HG03039 (cell line): ENCODE results near the gene NUP42.
"Not testable (repeated sequence)": the region's sequence is repeated elsewhere in the genome, so short reads cannot be mapped to it uniquely, and the experiment has no call there.

ENCODE experiments used
- ATAC-seq: cut with Tn5 transposase; IDR thresholded peaks from one replicate; pipeline ENCODE4 v1.9.1; 2021; ENCODE audit warnings: mild to moderate bottlenecking, moderate library complexity; ENCODE audit not compliant: unreplicated experiment

NUP42 gene

GRCh38 chr7:23200331-23200730, 18.5 kb downstream of the NUP42 start:
- ATAC-seq, result no peak

- no peak for ATAC-seq
Measured at GRCh38 chr7:23204241-23204640, 22.4 kb downstream of the NUP42 start.

DNA sequence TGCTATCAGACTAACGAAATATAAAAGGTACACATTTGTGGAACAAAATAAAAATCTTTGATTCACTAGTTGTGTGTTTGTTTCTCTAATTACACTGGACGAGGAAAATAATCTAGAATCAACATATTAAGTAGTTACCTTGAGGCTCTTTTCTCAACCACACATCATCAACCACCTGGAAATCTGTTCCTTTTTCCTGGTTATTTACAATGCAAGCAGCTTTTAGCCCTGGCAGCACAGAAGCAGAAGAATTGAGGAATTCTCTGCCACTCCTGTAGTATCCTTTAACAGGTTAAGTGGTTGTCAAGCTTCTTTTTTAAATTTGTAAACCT, 23.7 kb downstream of the NUP42 start:
- ATAC-seq, result no peak

- no peak for ATAC-seq
Measured at GRCh38 chr7:23205909-23206767, 24.3 kb downstream of the NUP42 start.

- ATAC-seq, result no peak
Measured at GRCh38 chr7:23207021-23207420, 25.2 kb downstream of the NUP42 start.

DNA sequence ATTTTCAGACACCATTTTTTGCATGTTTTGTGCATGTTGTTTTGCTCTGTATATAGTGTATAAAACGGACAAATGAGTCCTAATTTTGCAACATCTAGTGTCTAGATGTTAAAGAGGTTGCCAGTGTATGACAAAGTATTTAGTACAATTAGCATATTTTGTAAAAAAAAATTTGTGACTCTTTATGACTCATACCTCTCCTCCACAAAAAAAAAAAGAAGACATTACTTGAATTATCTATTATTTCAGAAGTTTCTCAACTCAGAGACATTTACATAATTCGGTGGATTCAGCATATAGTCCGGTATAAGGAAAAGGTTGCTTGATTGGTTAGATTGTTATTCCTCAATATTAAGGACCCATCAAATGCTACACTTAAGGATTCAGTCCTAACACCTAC, 26.0 kb downstream of the NUP42 start:
- no peak for ATAC-seq

GRCh38 chr7:23208316-23208715, 26.5 kb downstream of the NUP42 start:
- ATAC-seq, result no peak

DNA sequence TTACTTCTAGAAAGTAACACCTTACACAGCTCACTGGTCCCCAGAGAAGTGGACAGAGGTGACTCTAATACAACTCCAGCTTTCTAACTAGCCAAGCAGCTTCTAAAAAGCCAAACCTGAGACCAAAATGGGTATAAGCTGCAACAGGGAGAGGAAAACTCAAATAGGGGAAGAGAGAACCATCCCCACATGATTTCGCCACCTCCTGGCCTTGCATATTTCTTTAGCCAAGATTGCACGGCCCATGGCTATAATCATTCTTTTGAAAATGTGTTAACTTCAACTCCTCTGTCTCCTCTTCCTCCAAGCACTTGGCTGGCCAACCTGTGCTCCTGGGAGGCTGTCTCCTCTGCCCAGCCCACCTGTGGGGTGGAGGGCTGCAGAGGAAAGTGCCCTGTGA, 28.7 kb downstream of the NUP42 start:
- no peak for ATAC-seq

- ATAC-seq, result no peak
Measured at GRCh38 chr7:23211589-23211988, 29.7 kb downstream of the NUP42 start.

DNA sequence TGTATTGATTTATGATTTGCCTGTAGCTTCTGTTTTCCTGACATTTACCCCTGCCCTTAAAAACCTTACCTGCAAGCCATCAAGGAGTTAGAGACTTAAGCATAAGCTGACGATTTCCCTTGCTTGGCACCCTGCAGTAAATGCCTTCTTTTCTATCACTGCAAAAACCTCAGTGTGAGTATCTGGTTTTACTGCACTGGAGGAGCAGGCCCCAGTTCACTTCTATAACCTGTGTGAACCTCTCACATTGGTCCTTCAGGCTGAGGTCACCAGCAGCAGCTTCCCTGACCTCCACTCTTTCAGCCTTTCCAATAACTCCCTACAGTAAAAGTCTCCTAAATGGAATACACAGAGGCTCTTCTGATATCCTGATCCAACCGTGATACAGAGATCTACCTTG, 30.5 kb downstream of the NUP42 start:
- no peak for ATAC-seq

DNA sequence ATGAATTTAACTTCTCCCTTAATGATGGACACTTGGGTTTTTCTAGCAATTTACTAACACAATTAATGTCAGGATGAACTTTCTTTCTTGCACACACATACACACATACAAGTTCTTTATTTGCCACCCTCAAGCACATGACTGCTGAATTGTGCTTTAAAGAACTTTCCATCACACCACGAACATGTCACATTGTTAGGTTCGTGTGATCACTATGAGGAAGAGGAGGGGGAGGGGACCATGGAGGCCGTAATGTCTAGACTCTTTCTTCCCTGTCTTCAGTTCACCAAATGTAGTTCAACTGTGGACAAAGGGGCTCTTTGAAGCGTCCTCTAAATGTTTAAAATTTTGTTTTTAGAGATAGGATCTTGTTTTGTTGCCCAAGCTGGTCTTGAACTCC, 31.0 kb downstream of the NUP42 start:
- ATAC-seq, result no peak

GRCh38 chr7:23213755-23214154, 31.9 kb downstream of the NUP42 start:
- ATAC-seq, result no peak

DNA sequence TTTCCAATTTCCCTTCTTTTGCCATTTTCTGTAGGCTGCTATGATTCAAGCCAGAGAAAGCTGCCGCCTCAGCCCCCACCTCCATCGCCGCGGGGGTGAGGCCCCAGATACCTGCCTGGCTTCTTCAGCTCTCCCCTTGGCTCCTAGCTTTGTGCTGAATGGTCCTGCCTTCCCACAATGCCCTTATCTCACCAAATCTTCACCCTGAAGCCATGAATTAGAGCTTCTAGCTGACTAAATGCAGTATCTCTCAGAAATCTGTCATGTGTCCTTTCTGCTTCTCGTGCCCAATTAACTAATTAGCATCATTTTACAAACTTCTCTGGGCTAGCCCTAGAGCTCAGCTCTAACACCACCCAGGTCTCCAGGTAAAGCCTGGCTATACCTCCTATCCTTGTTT, 32.6 kb downstream of the NUP42 start:
- ATAC-seq, result no peak

- no peak for ATAC-seq
Measured at GRCh38 chr7:23214938-23215337, 33.1 kb downstream of the NUP42 start.

DNA sequence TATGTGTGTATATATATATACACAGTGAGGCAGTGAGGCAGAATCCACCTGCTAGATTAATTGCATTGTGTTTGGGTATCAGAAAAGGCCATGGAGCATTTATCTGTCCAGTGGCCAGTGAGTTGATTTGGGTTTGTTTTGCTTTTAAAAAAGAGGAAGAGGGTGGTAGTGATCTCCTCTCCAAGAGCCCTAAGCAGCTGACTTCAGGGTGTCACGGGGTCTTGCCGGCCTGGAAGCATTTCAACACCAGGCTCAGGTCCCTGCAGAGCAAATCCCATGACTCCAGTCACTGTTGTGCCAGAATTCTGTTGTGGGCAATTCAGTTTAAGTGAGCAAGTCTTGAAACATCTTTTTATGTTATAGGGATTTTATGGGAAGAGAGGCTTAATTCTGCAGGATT, 34.2 kb downstream of the NUP42 start:
- ATAC-seq, result no peak

GRCh38 chr7:23218196-23218595, 36.3 kb downstream of the NUP42 start:
- ATAC-seq, result no peak

DNA sequence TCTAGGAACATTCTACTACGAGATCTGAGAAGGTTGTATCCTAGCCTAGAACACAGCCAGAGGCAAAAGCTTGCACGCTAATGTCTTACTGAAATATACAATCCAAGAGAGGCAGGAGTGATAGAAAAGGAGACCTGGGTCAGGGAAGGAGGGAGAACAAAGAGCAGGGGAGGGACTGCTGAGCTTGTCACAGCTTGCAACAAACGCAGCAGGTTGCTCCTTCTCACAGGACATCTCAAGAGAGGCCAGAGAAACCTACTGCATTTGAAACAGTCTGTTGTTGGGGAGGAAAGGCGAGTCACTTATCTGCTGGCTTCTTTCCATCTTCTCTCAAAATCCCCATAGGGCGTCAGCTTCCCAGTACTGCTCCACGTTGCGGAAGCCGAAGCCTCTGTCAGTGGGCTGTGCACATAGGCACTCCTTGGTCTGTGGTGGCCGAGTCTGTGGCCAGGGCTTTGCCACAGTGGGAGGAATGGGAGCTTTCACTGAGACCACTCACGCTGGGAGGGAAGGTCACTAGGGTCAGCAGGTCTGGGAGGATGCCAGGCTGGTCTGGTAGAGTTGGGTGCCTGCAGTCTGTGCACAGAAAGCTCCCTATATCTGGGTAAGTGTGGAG, 39.0 kb downstream of the NUP42 start:
- no peak for ATAC-seq

DNA sequence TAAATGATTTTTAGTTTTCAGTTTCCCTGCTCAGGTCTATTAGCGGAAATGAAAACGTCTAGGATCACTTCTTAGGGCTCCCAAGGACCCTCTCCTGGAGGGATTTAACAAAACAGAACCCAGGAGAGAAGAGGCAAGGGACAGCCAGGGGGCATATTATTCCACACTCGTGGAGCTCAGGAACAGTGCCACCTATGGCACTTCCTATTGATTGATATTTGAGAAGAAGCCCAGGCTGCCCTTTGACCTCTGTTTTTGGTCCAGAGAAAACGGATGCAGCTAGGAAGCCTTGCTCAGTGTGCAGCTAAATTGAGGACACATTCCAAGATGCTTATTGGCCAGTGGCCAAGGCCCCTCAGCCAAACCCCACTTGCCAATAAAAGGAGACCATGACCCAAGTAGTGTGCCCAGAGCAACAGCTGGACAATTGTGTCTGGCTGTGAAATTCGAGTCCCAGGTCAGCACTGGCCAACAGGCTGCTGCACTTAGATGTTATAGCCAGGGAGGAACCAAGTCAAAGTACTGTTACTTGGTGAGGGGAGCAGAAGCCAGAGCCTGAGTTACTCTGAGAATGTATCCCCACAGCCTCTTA, 40.7 kb downstream of the NUP42 start:
- ATAC-seq, result no peak

- ATAC-seq, result not testable (repeated sequence)
Measured at GRCh38 chr7:23224364-23224763, 42.5 kb downstream of the NUP42 start.

DNA sequence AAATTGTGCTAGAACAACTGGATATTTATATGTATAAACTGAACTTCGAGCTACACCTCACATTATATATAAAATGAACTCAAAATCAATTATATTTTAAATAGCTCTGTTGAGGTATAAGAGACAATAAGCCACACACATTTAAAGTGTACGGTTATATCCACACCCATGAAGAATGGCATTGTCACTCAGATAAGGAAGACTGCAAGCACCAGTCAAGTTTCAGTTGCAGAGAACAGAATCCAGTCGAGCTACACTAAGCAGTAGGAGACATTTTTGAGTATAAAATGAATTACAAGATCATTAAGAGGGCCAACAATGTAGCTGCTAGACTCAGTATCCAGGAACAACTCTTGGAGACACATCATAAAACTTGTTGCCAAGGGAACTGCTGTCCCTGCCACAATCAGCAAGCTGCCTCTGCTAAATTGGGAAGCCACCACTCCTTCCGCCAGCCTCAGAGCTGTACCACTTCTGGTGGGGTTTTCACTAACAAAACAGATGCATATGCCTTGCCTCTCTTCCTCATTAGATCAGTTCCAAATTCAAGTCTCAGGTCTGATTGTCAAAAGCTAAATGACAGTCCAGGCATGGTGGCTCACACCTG, 45.1 kb downstream of the NUP42 start:
- no peak for ATAC-seq

- ATAC-seq, result no peak
Measured at GRCh38 chr7:23228412-23228811, 46.6 kb downstream of the NUP42 start.

DNA sequence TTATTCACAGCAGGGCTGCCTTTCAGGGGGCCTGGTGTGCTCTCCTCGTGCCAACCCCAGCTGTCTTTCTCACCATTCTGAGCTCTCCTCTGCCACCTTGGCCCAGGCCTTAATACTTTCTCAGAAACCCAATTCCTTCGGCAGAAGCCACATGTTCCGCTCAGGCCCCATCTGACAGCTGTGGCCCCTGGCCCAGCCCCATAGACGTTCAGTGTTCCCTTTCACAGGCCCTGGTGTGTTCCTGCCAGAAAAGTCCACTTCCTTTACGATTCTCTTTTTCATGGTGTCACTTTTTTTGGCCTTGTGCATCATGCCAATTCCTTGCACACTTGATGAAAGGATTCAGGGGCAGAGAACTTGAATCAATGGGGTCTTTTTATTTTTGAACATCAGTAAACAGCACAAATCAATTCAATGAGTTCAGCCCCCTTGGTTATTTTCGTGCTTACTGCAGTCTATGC, 48.8 kb downstream of the NUP42 start:
- no peak for ATAC-seq
